ENCODE results near the gene PDE11A.

DNA sequence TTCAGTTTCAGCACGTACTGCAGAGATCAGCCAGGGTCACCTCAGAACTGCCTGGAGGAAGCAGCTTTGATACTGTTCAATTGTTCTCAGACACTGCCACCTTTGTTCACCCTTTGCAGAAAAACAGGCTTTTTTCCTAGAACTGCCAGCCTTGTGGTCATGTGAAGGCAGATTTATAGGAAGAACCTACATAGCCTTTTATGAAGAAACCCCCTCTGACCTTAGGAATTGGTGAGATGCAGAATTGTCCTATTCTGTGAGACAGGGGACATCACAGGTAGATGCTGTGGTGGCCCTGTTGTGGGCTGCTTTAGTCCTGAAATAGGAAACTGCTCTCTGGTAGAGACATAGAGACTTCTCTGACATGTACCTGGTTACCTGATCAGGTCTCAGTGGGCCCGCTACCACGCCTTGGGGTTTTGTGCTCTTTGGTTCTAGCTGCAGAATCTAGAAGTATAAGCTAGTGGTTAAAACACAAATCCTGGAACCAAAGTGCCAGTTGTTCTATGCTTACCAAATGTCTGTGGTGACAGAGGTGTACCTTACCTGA, 473.4 kb downstream of the PDE11A start:
- TF ChIP-seq, protein P1, sequence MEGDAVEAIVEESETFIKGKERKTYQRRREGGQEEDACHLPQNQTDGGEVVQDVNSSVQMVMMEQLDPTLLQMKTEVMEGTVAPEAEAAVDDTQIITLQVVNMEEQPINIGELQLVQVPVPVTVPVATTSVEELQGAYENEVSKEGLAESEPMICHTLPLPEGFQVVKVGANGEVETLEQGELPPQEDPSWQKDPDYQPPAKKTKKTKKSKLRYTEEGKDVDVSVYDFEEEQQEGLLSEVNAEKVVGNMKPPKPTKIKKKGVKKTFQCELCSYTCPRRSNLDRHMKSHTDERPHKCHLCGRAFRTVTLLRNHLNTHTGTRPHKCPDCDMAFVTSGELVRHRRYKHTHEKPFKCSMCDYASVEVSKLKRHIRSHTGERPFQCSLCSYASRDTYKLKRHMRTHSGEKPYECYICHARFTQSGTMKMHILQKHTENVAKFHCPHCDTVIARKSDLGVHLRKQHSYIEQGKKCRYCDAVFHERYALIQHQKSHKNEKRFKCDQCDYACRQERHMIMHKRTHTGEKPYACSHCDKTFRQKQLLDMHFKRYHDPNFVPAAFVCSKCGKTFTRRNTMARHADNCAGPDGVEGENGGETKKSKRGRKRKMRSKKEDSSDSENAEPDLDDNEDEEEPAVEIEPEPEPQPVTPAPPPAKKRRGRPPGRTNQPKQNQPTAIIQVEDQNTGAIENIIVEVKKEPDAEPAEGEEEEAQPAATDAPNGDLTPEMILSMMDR (IDR thresholded peaks at IDR 0.05 in 8 of 11, conservative IDR thresholded peaks at IDR 0.05 in 3 of 11) = no peak
- TF ChIP-seq POLR2AphosphoS5 (IDR thresholded peaks at IDR 0.05) (peak in 1 of 3 donors; percentile 16), POLR2A (IDR thresholded peaks at IDR 0.05) (no peak)
